Astrocyte (in vitro differentiated cells and primary cell): Measurements from ENCODE around the gene CYP27B1. TPM values are rescaled to one million over a fixed set of nuclear protein-coding genes. Genes with fewer than 3 reads are reported as not detected.

ENCODE experiments used
- DNase-seq: peaks from one replicate; pipeline ENCODE4 v3.0.0-alpha.2; 2010; ENCODE audit warnings: low read depth
- FAIRE-seq: peaks from 2 replicates; lab custom pipeline; 2011; peaks lifted over from hg19 to GRCh38; lab: Jason Lieb, UNC
- H2AFZ ChIP-seq: 2 replicates; pipeline ENCODE4 v1.6.0; 2012; ENCODE audit warnings: low read depth, low read length, inconsistent platforms
- H3K27ac ChIP-seq: 2 replicates; pipeline ENCODE4 v1.5.1; 2011; ENCODE audit warnings: low read depth, low read length, inconsistent platforms
- H3K27me3 ChIP-seq: 2 replicates; pipeline ENCODE4 v1.6.0; 2011; ENCODE audit warnings: low read length, inconsistent platforms; ENCODE audit not compliant: insufficient read depth
- H3K36me3 ChIP-seq: 2 replicates; pipeline ENCODE4 v1.5.1; 2011; ENCODE audit warnings: low read length, inconsistent platforms; ENCODE audit not compliant: insufficient read depth
- H3K4me1 ChIP-seq: 2 replicates; pipeline ENCODE4 v1.5.1; 2011; ENCODE audit warnings: low read length, inconsistent platforms; ENCODE audit not compliant: insufficient read depth
- H3K4me2 ChIP-seq: 2 replicates; pipeline ENCODE4 v1.6.0; 2012; ENCODE audit warnings: low read length, inconsistent platforms
- H3K4me3 ChIP-seq: 2 replicates; pipeline ENCODE4 v1.5.1; 2011; ENCODE audit warnings: low read depth, mild to moderate bottlenecking, low read length, inconsistent platforms; ENCODE audit not compliant: insufficient read depth
- H3K79me2 ChIP-seq: 2 replicates; pipeline ENCODE4 v1.6.0; 2012; ENCODE audit warnings: mild to moderate bottlenecking, low read length, inconsistent platforms; ENCODE audit not compliant: insufficient read depth
- H3K9ac ChIP-seq: 2 replicates; pipeline ENCODE4 v1.6.0; 2012; ENCODE audit warnings: mild to moderate bottlenecking, low read length, inconsistent platforms
- H3K9me3 ChIP-seq: 2 replicates; pipeline ENCODE4 v1.5.1; 2012; ENCODE audit warnings: low read depth, mild to moderate bottlenecking, low read length, inconsistent platforms; ENCODE audit not compliant: insufficient read depth
- H4K20me1 ChIP-seq: 2 replicates; pipeline ENCODE4 v1.6.0; 2012; ENCODE audit warnings: low read length, inconsistent platforms; ENCODE audit not compliant: insufficient read depth
- H3K27ac Mint-ChIP-seq: one replicate; pipeline ENCODE4 v1.8.0; 2021; ENCODE audit warnings: mild to moderate bottlenecking, mixed read lengths; ENCODE audit not compliant: unreplicated experiment
- H3K27me3 Mint-ChIP-seq: one replicate; pipeline ENCODE4 v1.8.0; 2021; ENCODE audit warnings: low read depth, mixed read lengths; ENCODE audit not compliant: unreplicated experiment
- H3K36me3 Mint-ChIP-seq: one replicate; pipeline ENCODE4 v1.8.0; 2021; ENCODE audit warnings: low read depth, mixed read lengths; ENCODE audit not compliant: unreplicated experiment
- H3K4me1 Mint-ChIP-seq: one replicate; pipeline ENCODE4 v1.8.0; 2021; ENCODE audit warnings: low read depth, mixed read lengths; ENCODE audit not compliant: unreplicated experiment
- H3K4me3 Mint-ChIP-seq: one replicate; pipeline ENCODE4 v1.8.0; 2021; ENCODE audit warnings: mild to moderate bottlenecking, moderate library complexity, mixed read lengths; ENCODE audit not compliant: unreplicated experiment
- H3K9me3 Mint-ChIP-seq: one replicate; pipeline ENCODE4 v1.8.0; 2021; ENCODE audit warnings: mild to moderate bottlenecking, mixed read lengths; ENCODE audit not compliant: unreplicated experiment
- EZH2 ChIP-seq: IDR thresholded peaks from 2 replicates; pipeline ENCODE4 v1.6.1; 2012; ENCODE audit warnings: mild to moderate bottlenecking, low read length, inconsistent platforms; ENCODE audit not compliant: insufficient read depth
- total RNA-seq: library from RNA; stranded (reverse); gene quantifications from 2 replicates; pipeline ENCODE4 v1.2.1, GENCODE V29; 2021
- TF ChIP-seq, protein P1 (sequence below): IDR thresholded peaks from 2 replicates; pipeline ENCODE4 v1.5.1; 2011; ENCODE audit warnings: low read depth, mild to moderate bottlenecking, inconsistent platforms, low read length, moderate library complexity; ENCODE audit not compliant: insufficient read depth

Gene CYP27B1
- total RNA-seq, 1 donor from 2014 or later, result 1.5 TPM

DNA sequence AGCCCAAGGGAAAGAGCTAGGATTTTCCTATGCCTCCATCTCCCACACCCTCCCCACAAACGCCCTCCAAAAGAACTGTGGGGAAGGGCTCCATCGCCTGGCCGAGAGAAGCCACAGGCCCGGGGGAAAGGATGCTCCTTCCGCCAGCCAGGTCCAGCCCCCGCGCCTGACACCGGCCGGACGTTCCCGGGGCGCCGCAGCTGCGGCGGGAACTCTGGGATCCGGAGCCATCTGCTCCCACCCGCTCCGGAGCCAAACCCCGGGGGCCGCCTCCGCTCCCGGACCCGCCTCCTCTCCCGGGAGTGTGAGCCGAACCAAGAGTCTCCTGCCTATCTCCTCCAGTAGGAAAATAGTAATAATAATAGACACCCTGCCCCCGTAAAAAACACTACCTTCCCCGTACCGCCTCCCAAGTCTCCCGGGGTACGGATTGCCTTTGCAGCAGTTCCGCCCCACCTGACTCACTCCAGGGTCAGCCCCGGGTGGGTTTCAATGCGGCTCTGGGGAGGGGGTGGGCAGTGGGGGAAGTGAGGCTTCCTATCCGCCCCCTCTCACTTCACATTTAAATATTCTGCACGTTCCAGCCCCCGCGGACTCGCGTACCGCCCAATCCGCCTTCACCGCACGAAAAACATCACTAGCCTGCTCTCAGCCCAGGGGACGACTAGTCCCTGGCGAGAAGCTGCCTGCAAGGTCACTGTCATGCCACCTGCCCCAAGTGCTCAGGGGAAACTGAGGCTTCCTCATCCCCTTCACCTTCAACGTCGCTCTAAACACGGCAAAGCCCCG, 30.7 kb downstream of the CYP27B1 start:
- peak overlapping the region; percentile 72 for H3K27ac Mint-ChIP-seq
- H3K9me3 Mint-ChIP-seq, result peaks cover 5% of the 10 kb centered on the region
- H3K27ac ChIP-seq, result no peak overlapping the region
- H3K4me2 ChIP-seq, result peak overlapping the region; percentile 79
- TF ChIP-seq, protein P1, sequence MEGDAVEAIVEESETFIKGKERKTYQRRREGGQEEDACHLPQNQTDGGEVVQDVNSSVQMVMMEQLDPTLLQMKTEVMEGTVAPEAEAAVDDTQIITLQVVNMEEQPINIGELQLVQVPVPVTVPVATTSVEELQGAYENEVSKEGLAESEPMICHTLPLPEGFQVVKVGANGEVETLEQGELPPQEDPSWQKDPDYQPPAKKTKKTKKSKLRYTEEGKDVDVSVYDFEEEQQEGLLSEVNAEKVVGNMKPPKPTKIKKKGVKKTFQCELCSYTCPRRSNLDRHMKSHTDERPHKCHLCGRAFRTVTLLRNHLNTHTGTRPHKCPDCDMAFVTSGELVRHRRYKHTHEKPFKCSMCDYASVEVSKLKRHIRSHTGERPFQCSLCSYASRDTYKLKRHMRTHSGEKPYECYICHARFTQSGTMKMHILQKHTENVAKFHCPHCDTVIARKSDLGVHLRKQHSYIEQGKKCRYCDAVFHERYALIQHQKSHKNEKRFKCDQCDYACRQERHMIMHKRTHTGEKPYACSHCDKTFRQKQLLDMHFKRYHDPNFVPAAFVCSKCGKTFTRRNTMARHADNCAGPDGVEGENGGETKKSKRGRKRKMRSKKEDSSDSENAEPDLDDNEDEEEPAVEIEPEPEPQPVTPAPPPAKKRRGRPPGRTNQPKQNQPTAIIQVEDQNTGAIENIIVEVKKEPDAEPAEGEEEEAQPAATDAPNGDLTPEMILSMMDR, result no peak
- peak; percentile 32 for TF ChIP-seq EZH2
- peak overlapping the region; percentile 46 for H2AFZ ChIP-seq
- peaks cover 3% of the 10 kb centered on the region for H3K36me3 Mint-ChIP-seq
- peak overlapping the region; percentile 83 for H3K4me3 Mint-ChIP-seq
- DNase-seq, result no peak
- H3K9me3 ChIP-seq, result no peaks in the 10 kb centered on the region
- H3K27me3 ChIP-seq, result peaks cover 73% of the 10 kb centered on the region
- H3K36me3 ChIP-seq, result no peaks in the 10 kb centered on the region
- no peaks in the 10 kb centered on the region for H3K79me2 ChIP-seq
- no peak overlapping the region for H3K9ac ChIP-seq
- H3K4me1 Mint-ChIP-seq, result peaks cover 19% of the 10 kb centered on the region
- peak overlapping the region; percentile 41 for H3K4me3 ChIP-seq
- peaks cover 72% of the 10 kb centered on the region for H3K27me3 Mint-ChIP-seq
- peaks cover 11% of the 10 kb centered on the region for H3K4me1 ChIP-seq
- peaks cover 9% of the 10 kb centered on the region for H4K20me1 ChIP-seq
- no peak for FAIRE-seq

DNA sequence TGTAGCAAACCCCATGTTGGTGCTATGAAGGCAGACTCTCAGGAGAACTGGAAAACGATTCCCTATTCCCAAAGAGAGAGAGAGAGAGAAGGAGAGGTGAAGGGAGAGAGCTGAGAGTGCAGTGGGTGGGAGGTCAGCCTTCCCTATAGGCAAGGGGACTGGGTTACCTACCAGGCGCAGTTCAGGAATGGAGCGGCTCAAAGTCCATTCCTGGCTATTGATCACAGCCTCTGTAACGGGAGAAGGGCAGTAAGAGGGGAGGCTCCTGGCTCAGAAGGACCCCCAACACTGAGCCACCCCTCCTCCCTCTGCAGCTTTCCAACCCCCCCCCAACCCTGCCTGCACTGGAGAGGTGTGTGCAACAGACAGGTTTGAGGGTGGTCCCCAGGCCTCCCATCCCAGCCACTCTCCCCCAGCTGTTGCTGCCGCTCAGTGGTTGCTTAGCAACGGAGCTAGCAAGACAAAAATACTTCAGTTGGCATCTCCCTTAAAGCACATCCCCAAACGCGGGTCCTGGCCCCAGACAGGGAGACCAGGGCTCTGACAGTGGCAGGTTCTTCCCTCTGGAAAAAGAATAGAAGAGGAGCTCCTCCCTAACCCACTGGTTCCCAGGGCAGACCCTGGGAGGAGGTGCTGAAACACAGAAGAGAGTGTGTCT, 31.6 kb downstream of the CYP27B1 start:
- Mint-ChIP-seq H3K4me1 (peaks cover 19% of the 10 kb centered on the region), H3K27ac (peak overlapping the region; percentile 72), H3K9me3 (peaks cover 5% of the 10 kb centered on the region), H3K36me3 (peaks cover 3% of the 10 kb centered on the region), H3K4me3 (peak overlapping the region; percentile 65), H3K27me3 (peaks cover 72% of the 10 kb centered on the region)
- Histone ChIP-seq H3K27ac (no peak overlapping the region), H3K79me2 (no peaks in the 10 kb centered on the region), H3K27me3 (peaks cover 65% of the 10 kb centered on the region), H3K4me2 (peak overlapping the region; percentile 79), H3K4me1 (peaks cover 11% of the 10 kb centered on the region), H4K20me1 (peaks cover 9% of the 10 kb centered on the region), H3K4me3 (peak overlapping the region; percentile 41), H3K9me3 (no peaks in the 10 kb centered on the region), H3K36me3 (no peaks in the 10 kb centered on the region), H2AFZ (peak overlapping the region; percentile 46), H3K9ac (no peak overlapping the region)
- no peak for TF ChIP-seq EZH2
- TF ChIP-seq, protein P1, result no peak
- FAIRE-seq, result no peak
- DNase-seq, result no peak
